C4-2B (cell line): ENCODE results near the gene DGKG.

ENCODE experiments used
- H3K27ac ChIP-seq: fragments of 450-650 bp; 2 replicates; pipeline ENCODE4 v1.5.1; 2017
- CTCF ChIP-seq: fragments of 450-650 bp; conservative IDR thresholded peaks from 2 replicates; pipeline ENCODE4 v1.5.1; 2017; ENCODE audit warnings: mild to moderate bottlenecking
- ZFX ChIP-seq: fragments of 450-650 bp; IDR thresholded peaks from 2 replicates; pipeline ENCODE4 v1.6.1; 2017

Gene DGKG

GRCh38 chr3:186209810-186210752 lies 152.0 kb downstream of the DGKG start:
- no peak overlapping the region for H3K27ac ChIP-seq

GRCh38 chr3:186208296-186208989 lies 153.6 kb downstream of the DGKG start:
- TF ChIP-seq ZFX = no peak
- no peak for TF ChIP-seq CTCF
- no peak overlapping the region for H3K27ac ChIP-seq

More at GRCh38 chr3:186209810-186210752, 152.0 kb downstream of the DGKG start:
- no peak for TF ChIP-seq CTCF
- TF ChIP-seq ZFX = no peak

- TF ChIP-seq ZFX = no peak
- no peak for TF ChIP-seq CTCF
- no peak overlapping the region for H3K27ac ChIP-seq
Measured at GRCh38 chr3:186207515-186207914, 154.5 kb downstream of the DGKG start.

- TF ChIP-seq ZFX = no peak
- TF ChIP-seq CTCF = no peak
- no peak overlapping the region for H3K27ac ChIP-seq
Measured at GRCh38 chr3:186200726-186201125, 161.3 kb downstream of the DGKG start.

DNA sequence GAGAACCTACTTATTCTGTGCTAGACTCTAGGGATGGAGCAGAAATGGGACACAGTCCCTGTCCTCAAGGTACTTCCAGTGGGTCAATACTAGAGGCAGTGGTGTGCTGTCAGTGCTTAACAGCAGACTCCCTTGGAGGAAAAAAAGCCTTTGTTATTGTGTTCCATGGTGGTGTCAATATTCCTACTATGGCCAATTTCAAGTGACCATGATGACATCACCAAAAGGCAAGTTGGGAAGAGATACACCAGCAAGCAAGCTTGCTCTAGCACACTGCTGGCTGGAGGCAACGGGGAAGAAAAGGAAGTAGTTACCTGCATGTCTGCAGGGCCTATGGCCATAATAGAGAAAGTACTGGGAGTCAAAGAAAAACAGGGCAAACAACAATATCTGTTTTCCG lies 163.6 kb downstream of the DGKG start:
- no peak overlapping the region for H3K27ac ChIP-seq
- no peak for TF ChIP-seq CTCF
- TF ChIP-seq ZFX = no peak

DNA sequence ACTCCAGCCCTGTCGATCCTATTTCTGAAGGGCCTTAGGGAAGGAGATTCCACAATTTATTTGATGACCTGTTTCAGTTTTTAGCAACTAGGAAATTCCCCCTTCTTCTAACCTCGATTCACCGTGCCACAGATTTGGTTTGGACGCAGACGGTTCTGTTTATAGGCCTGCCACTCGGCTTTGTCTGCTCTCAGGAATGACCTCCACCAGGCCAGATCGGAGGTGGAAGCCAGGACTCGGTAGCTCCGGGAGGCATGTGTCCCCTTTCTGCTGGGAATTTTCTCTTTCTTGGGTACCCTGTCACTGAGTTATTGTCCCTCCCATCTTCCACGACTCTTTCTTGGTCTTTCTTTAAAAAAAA lies 167.6 kb downstream of the DGKG start:
- no peak overlapping the region for H3K27ac ChIP-seq
- no peak for TF ChIP-seq CTCF
- no peak for TF ChIP-seq ZFX
